Esophagus squamous epithelium (tissue), 5 donors: ENCODE measurements around the gene TMEM38B. TPM values are rescaled to one million over a fixed set of nuclear protein-coding genes. Genes with fewer than 3 reads are reported as not detected.

ENCODE experiments used
- DNase-seq: peaks from one replicate; lab custom pipeline; 2025; lab: John Stamatoyannopoulos, UW
- H3K27ac ChIP-seq, 4 donors: fragments of 200-600 bp; sonication (generic); one replicate each; pipeline ENCODE4 v1.5.1; 2016 to 2019; ENCODE audit warnings: mild to moderate bottlenecking in 1 of 4
- H3K27me3 ChIP-seq, 4 donors: fragments of 200-600 bp; sonication (generic); 1 replicate in 3 of 4; 2 replicates in 1 of 4; pipeline versions ENCODE4 v1.5.1 to v1.6.0; 2017 to 2021; ENCODE audit warnings: antibody characterized with exemption in 1 of 4
- H3K36me3 ChIP-seq, 3 donors: fragments of 200-600 bp; sonication (generic); one replicate each; pipeline ENCODE4 v1.5.1; 2016 to 2019
- H3K4me1 ChIP-seq, 3 donors: fragments of 200-600 bp; sonication (generic); one replicate each; pipeline ENCODE4 v1.5.1; 2017 to 2019
- H3K4me3 ChIP-seq, 4 donors: fragments of 200-600 bp; sonication (generic); 1 replicate in 3 of 4; 2 replicates in 1 of 4; pipeline ENCODE4 v1.5.1; 2016 to 2019; ENCODE audit warnings: mild to moderate bottlenecking in 2 of 4, moderate library complexity in 1 of 4
- H3K9me3 ChIP-seq, 3 donors: fragments of 200-600 bp; sonication (generic); one replicate each; pipeline ENCODE4 v1.5.1; 2016 to 2019
- CTCF ChIP-seq, 6 experiments: fragments of 450-650 bp in 4 of 6; fragments of 200-600 bp in 2 of 6; sonication (generic) in 2 of 6; IDR thresholded peaks; one replicate each; pipeline ENCODE4 v1.5.1; 2016 to 2019; ENCODE audit warnings: antibody characterized with exemption in 6 of 6, mild to moderate bottlenecking in 4 of 6, moderate library complexity in 4 of 6
- POLR2A ChIP-seq, 4 donors: fragments of 450-650 bp; IDR thresholded peaks; one replicate each; pipeline ENCODE4 v1.6.1; 2017; ENCODE audit warnings: antibody characterized with exemption in 4 of 4, mild to moderate bottlenecking in 4 of 4, moderate library complexity in 3 of 4
- WGBS, 2 donors: methylation state at CpG; one replicate each; pipeline ENCODE4 v1.1.5; 2018; 5-methylcytosine and 5-hydroxymethylcytosine counted together
- intact Hi-C: fragments of 100-400 bp; cut with DNase I; formaldehyde crosslinking; loops from one replicate; pipeline ENCODE4 v1.15.0; 2022
- total RNA-seq, 4 donors: library from RNA; depleted of rRNA; stranded (reverse); fragments of >200 nt; gene quantifications; one replicate each; pipeline ENCODE4 v1.1.0, GENCODE V29; 2016
- donor health status: DM: yes; HTN: yes; CAD: no.

Gene TMEM38B
- total RNA-seq, 4 donors from 2014 or later, result 3.5 to 7.6 (median 7.2) TPM

- Histone ChIP-seq H3K36me3 (no peaks in the 10 kb centered on the region), H3K27me3 (peaks cover 0 to 12% (median 0%) of the 10 kb centered on the region in 4 donors), H3K4me3 (no peak overlapping the region), H3K9me3 (no peaks in the 10 kb centered on the region), H3K4me1 (no peaks in the 10 kb centered on the region), H3K27ac (no peak overlapping the region)
- no peak for DNase-seq
- 65 to 67% methylated on average over 3 of the region's 3 CpGs for WGBS, 2 donors
- intact Hi-C loops, result no loop called here
- TF ChIP-seq CTCF (IDR thresholded peaks at IDR 0.05) (no peak), POLR2A (IDR thresholded peaks at IDR 0.05) (no peak)
Observed at GRCh38 chr9:105673850-105674387, 20.4 kb upstream of the TMEM38B start.

GRCh38 chr9:105676351-105676923, 17.9 kb upstream of the TMEM38B start:
- no peak overlapping the region for H3K27ac ChIP-seq
- intact Hi-C loops, result no loop called here
- H3K36me3 ChIP-seq, result no peaks in the 10 kb centered on the region
- TF ChIP-seq CTCF (IDR thresholded peaks at IDR 0.05) (no peak), POLR2A (IDR thresholded peaks at IDR 0.05) (no peak)
- no peaks in the 10 kb centered on the region for H3K9me3 ChIP-seq
- 69 to 74% methylated on average over 6 of the region's 6 CpGs for WGBS, 2 donors
- peaks cover 0 to 4% (median 0%) of the 10 kb centered on the region in 4 donors for H3K27me3 ChIP-seq
- no peaks in the 10 kb centered on the region for H3K4me1 ChIP-seq
- no peak overlapping the region for H3K4me3 ChIP-seq
- no peak for DNase-seq

- intact Hi-C loops, result no loop called here
- 100% methylated on average over 1 of the region's 1 CpG for WGBS, 2 donors
- Histone ChIP-seq H3K36me3 (no peaks in the 10 kb centered on the region), H3K4me3 (no peak overlapping the region), H3K27ac (no peak overlapping the region), H3K27me3 (no peaks in the 10 kb centered on the region), H3K4me1 (no peaks in the 10 kb centered on the region), H3K9me3 (no peaks in the 10 kb centered on the region)
- TF ChIP-seq CTCF (IDR thresholded peaks at IDR 0.05), result no peak
- TF ChIP-seq POLR2A (IDR thresholded peaks at IDR 0.05), result no peak
- DNase-seq, result no peak
Observed at GRCh38 chr9:105678163-105678562, 16.2 kb upstream of the TMEM38B start.

- no peak overlapping the region for H3K4me3 ChIP-seq
- 50 to 55% methylated on average over 1 of the region's 1 CpG for WGBS, 2 donors
- TF ChIP-seq POLR2A (IDR thresholded peaks at IDR 0.05) (no peak), CTCF (IDR thresholded peaks at IDR 0.05) (no peak)
- intact Hi-C loops, result no loop called here
- DNase-seq, result no peak
- H3K9me3 ChIP-seq, result no peaks in the 10 kb centered on the region
- H3K4me1 ChIP-seq, result no peaks in the 10 kb centered on the region
- H3K27me3 ChIP-seq, result no peaks in the 10 kb centered on the region
- H3K27ac ChIP-seq, result no peak overlapping the region
- no peaks in the 10 kb centered on the region for H3K36me3 ChIP-seq
Observed at GRCh38 chr9:105678781-105679180, 15.6 kb upstream of the TMEM38B start.

GRCh38 chr9:105679257-105680022, 14.9 kb upstream of the TMEM38B start:
- 45 to 68% methylated on average over 8 of the region's 8 CpGs for WGBS, 2 donors
- H3K27ac ChIP-seq, result no peak overlapping the region
- H3K36me3 ChIP-seq, result no peaks in the 10 kb centered on the region
- no peaks in the 10 kb centered on the region for H3K27me3 ChIP-seq
- DNase-seq, result no peak
- intact Hi-C loops, result no loop called here
- H3K4me3 ChIP-seq, result no peak overlapping the region
- TF ChIP-seq POLR2A (IDR thresholded peaks at IDR 0.05) (no peak), CTCF (IDR thresholded peaks at IDR 0.05) (no peak)
- no peaks in the 10 kb centered on the region for H3K4me1 ChIP-seq
- H3K9me3 ChIP-seq, result no peaks in the 10 kb centered on the region
